ENCODE data around the gene C19orf73. TPM values are rescaled to one million over a fixed set of nuclear protein-coding genes. Genes with fewer than 3 reads are reported as not detected.

The C19orf73 gene
- polyA plus RNA-seq, 1 experiment: 0.36 TPM

- ChIA-PET POLR2A (interaction anchor here (0.6 to 1.0 kb wide), 3 partner anchors 12 to 1819 kb away, joined by 3 to 6 read pairs (median 4); no protein-coding TSS in a partner anchor), CTCF (interaction anchor here (0.6 to 2.4 kb wide), 3 partner anchors 12 to 60 kb away, joined by 3 to 21 read pairs (median 6); no protein-coding TSS in a partner anchor)
- H3K27ac ChIP-seq (ENCODE audit: low read depth, low read length): no peak overlapping the region
- no peaks in the 10 kb centered on the region for H3K27me3 ChIP-seq (ENCODE audit: control insufficient read depth, insufficient read depth, low read length)
- peaks cover 3% of the 10 kb centered on the region; the same call in 1 of the 2 replicates for H3K9me3 ChIP-seq (ENCODE audit: control insufficient read depth, insufficient read depth, low read length)
- H3K4me3 ChIP-seq (ENCODE audit: low read depth, low read length): peak overlapping the region; percentile 96
- TF ChIP-seq CTCF (IDR thresholded peaks at IDR 0.05; ENCODE audit: low read depth, low read length): no peak
- no peak for DNase-seq (ENCODE audit: low read depth, low spot score)
Observed at GRCh38 chr19:49086296-49086695, 32.6 kb downstream of the C19orf73 start.

- no peak for TF ChIP-seq CTCF (IDR thresholded peaks at IDR 0.05; ENCODE audit: low read depth, low read length)
- no peak for DNase-seq (ENCODE audit: low read depth, low spot score)
- peaks cover 3% of the 10 kb centered on the region; the same call in 1 of the 2 replicates for H3K9me3 ChIP-seq (ENCODE audit: control insufficient read depth, insufficient read depth, low read length)
- H3K4me3 ChIP-seq (ENCODE audit: low read depth, low read length): peak overlapping the region; percentile 96
- ChIA-PET CTCF (interaction anchor here (1.2 to 2.4 kb wide), 2 partner anchors 12 to 60 kb away, joined by 3 to 21 read pairs; no protein-coding TSS in a partner anchor), POLR2A (interaction anchor here (1.0 kb wide), 1 partner anchor 12 kb away, joined by 3 read pairs; no protein-coding TSS in a partner anchor)
- no peaks in the 10 kb centered on the region for H3K27me3 ChIP-seq (ENCODE audit: control insufficient read depth, insufficient read depth, low read length)
- peak overlapping the region; percentile 88 for H3K27ac ChIP-seq (ENCODE audit: low read depth, low read length)
Observed at GRCh38 chr19:49085868-49086232, 33.1 kb downstream of the C19orf73 start.

- no peak for TF ChIP-seq CTCF (IDR thresholded peaks at IDR 0.05; ENCODE audit: low read depth, low read length)
- Histone ChIP-seq H3K27ac (ENCODE audit: low read depth, low read length) (peak within 1 kb of the TSS; percentile 88), H3K27me3 (ENCODE audit: control insufficient read depth, insufficient read depth, low read length) (no peaks in the 10 kb centered on the region), H3K9me3 (ENCODE audit: control insufficient read depth, insufficient read depth, low read length) (peaks cover 3% of the 10 kb centered on the region; the same call in 1 of the 2 replicates), H3K4me3 (ENCODE audit: low read depth, low read length) (peak within 1 kb of the TSS; percentile 96)
- peak; percentile 99 for DNase-seq (ENCODE audit: low read depth, low spot score)
- CTCF ChIA-PET: interaction anchor here (1.2 to 2.4 kb wide), 2 partner anchors 13 to 61 kb away, joined by 3 to 21 read pairs; no protein-coding TSS in a partner anchor
- POLR2A ChIA-PET: interaction anchor here (1.0 kb wide), 1 partner anchor 13 kb away, joined by 3 read pairs; no protein-coding TSS in a partner anchor
Observed at GRCh38 chr19:49085020-49085867, 33.7 kb downstream of the C19orf73 start, which contains the start of gene SNRNP70. TSS of gene SNRNP70 (plus strand) at chr19:49085451. CDS start at chr19:49086415, 964 bp downstream.

DNA sequence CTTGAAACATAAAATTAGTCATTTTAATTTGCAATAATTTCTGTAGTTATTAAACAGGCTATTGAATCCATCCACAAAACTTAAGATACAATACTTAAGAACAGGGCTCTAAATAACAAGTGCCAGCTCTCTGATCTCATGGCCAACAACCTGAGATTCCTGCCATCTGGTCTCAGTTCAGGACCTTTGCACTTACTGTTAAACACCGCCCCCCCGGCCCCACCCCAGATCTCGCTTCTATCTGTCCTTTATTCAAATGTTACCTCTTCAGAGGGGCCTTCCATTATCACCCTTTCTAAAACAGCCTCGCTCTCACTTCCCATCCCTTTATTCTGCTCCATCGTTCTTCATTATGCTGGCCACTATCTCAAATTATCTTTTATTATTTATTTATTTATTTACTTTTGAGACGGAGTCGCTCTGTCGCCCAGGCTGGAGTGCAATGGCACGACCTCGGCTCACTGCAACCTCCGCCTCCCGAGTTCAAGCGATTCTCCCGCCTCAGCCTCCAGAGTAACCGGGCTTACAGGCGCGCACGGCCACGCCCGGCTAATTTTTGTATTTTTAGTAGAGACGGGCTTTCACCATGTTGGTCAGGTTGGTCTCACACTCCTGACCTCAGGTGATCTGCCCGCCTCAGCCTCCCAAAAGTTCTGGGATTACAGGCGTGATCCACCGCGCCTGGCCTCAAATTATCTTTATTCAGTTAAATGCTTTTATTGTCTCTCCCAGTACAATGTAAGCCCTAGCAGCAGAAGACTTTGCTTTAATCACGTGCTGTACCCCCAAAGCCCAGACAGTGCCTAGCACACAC lies 34.5 kb downstream of the C19orf73 start:
- TF ChIP-seq CTCF (IDR thresholded peaks at IDR 0.05; ENCODE audit: low read depth, low read length): no peak
- Histone ChIP-seq H3K27me3 (ENCODE audit: control insufficient read depth, insufficient read depth, low read length) (no peaks in the 10 kb centered on the region), H3K9me3 (ENCODE audit: control insufficient read depth, insufficient read depth, low read length) (peaks cover 3% of the 10 kb centered on the region; the same call in 1 of the 2 replicates), H3K4me3 (ENCODE audit: low read depth, low read length) (peak overlapping the region; percentile 53), H3K27ac (ENCODE audit: low read depth, low read length) (peak overlapping the region; percentile 52)
- DNase-seq (ENCODE audit: low read depth, low spot score): no peak
- CTCF ChIA-PET: interaction anchor here (0.7 to 1.2 kb wide), 2 partner anchors 30 to 283 kb away, joined by 5 to 6 read pairs; partner anchors contain the start of gene LIN7B
- POLR2A ChIA-PET: no interaction called here

All from AG04450 (cell line).